Measurements from ENCODE around the gene PVR.
A peak's percentile ranks its signal among the peaks of the same experiment; 100 is the strongest.
"Not testable (repeated sequence)": the region's sequence is repeated elsewhere in the genome, so short reads cannot be mapped to it uniquely, and the experiment has no call there.

Gene PVR

GRCh38 chr19:44643605-44644401 lies at the start of gene PVR:
Gene PVR, plus strand, starts transcription at chr19:44643910. Its CDS starts 187 bp downstream, at chr19:44644097.
- DNase-seq (ENCODE audit: low read depth in 2 of 2), result peak; percentile 34 to 52

- no peak for DNase-seq (ENCODE audit: low read depth in 2 of 2)
Observed at GRCh38 chr19:44596428-44597130, 47.1 kb upstream of the PVR start.

GRCh38 chr19:44597131-44597491 lies 46.6 kb upstream of the PVR start:
- no peak for DNase-seq (ENCODE audit: low read depth in 2 of 2)

GRCh38 chr19:44598355-44598754 lies 45.4 kb upstream of the PVR start:
- no peak for DNase-seq (ENCODE audit: low read depth in 2 of 2)

GRCh38 chr19:44598880-44599279 lies 44.8 kb upstream of the PVR start:
- DNase-seq (ENCODE audit: low read depth in 2 of 2), result no peak

- DNase-seq (ENCODE audit: low read depth in 2 of 2), result no peak
Observed at GRCh38 chr19:44600466-44600865, 43.2 kb upstream of the PVR start.

GRCh38 chr19:44602081-44602480 lies 41.6 kb upstream of the PVR start:
- DNase-seq (ENCODE audit: low read depth in 2 of 2), result no peak

- DNase-seq (ENCODE audit: low read depth in 2 of 2), result no peak
Observed at GRCh38 chr19:44603201-44603945, 40.3 kb upstream of the PVR start.

GRCh38 chr19:44604241-44604640 lies 39.5 kb upstream of the PVR start:
- no peak for DNase-seq (ENCODE audit: low read depth in 2 of 2)

GRCh38 chr19:44605547-44605946 lies 38.2 kb upstream of the PVR start:
- no peak for DNase-seq (ENCODE audit: low read depth in 2 of 2)

- DNase-seq (ENCODE audit: low read depth in 2 of 2), result no peak
Observed at GRCh38 chr19:44607049-44607448, 36.7 kb upstream of the PVR start.

- no peak for DNase-seq (ENCODE audit: low read depth in 2 of 2)
Observed at GRCh38 chr19:44607917-44608316, 35.8 kb upstream of the PVR start.

- DNase-seq (ENCODE audit: low read depth in 2 of 2), result no peak
Observed at GRCh38 chr19:44608391-44608821, 35.3 kb upstream of the PVR start.

GRCh38 chr19:44609219-44609618 lies 34.5 kb upstream of the PVR start:
- no peak for DNase-seq (ENCODE audit: low read depth in 2 of 2)

- not testable (repeated sequence) for DNase-seq (ENCODE audit: low read depth in 2 of 2)
Observed at GRCh38 chr19:44610497-44610896, 33.2 kb upstream of the PVR start.

GRCh38 chr19:44611812-44612295 lies 31.9 kb upstream of the PVR start:
- DNase-seq (ENCODE audit: low read depth in 2 of 2), result no peak

GRCh38 chr19:44613295-44614178 lies 30.2 kb upstream of the PVR start, which contains the start of gene IGSF23:
Gene IGSF23, plus strand, starts transcription at chr19:44613563. Its CDS starts 83 bp downstream, at chr19:44613646.
- no peak for DNase-seq (ENCODE audit: low read depth in 2 of 2)

GRCh38 chr19:44614313-44614712 lies 29.4 kb upstream of the PVR start:
- DNase-seq (ENCODE audit: low read depth in 2 of 2), result no peak

GRCh38 chr19:44615863-44616247 lies 27.9 kb upstream of the PVR start:
- DNase-seq (ENCODE audit: low read depth in 2 of 2), result no peak

- no peak for DNase-seq (ENCODE audit: low read depth in 2 of 2)
Observed at GRCh38 chr19:44617110-44617880, 26.4 kb upstream of the PVR start.

Measured in stimulated activated CD8-positive, alpha-beta memory T cell treated with anti-CD3 and anti-CD28 coated beads, Interleukin-15, amount 100 ng/mL, for 48 hours (primary cell).